ENCODE measurements around the gene CGA.
A peak's percentile ranks its signal among the peaks of the same experiment; 100 is the strongest.

The CGA gene

DNA sequence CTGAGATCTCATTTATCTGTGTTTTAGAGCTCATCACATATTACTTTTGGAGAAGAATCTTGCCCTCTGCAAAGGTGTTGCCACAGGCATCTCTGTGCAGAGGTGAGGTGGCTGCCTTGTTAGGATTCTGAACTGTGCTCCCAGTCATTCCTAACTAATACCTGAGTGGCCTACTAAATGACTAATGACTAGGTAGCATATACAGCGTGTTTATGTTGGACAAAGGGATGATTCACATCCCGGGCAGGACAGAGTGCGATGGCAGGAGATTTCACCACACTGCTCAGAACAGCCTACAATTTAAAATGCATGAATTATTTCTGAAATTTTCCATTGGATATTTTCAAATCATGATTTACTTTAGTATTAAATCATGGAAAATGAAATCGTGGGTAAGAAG, 23.1 kb upstream of the CGA start:
- no peak for DNase-seq (ENCODE audit: low read depth)
- TF ChIP-seq, protein P1, sequence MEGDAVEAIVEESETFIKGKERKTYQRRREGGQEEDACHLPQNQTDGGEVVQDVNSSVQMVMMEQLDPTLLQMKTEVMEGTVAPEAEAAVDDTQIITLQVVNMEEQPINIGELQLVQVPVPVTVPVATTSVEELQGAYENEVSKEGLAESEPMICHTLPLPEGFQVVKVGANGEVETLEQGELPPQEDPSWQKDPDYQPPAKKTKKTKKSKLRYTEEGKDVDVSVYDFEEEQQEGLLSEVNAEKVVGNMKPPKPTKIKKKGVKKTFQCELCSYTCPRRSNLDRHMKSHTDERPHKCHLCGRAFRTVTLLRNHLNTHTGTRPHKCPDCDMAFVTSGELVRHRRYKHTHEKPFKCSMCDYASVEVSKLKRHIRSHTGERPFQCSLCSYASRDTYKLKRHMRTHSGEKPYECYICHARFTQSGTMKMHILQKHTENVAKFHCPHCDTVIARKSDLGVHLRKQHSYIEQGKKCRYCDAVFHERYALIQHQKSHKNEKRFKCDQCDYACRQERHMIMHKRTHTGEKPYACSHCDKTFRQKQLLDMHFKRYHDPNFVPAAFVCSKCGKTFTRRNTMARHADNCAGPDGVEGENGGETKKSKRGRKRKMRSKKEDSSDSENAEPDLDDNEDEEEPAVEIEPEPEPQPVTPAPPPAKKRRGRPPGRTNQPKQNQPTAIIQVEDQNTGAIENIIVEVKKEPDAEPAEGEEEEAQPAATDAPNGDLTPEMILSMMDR (conservative IDR thresholded peaks at IDR 0.05; ENCODE audit: low read length) = no peak
- H3K4me3 ChIP-seq (ENCODE audit: low read length) = no peak overlapping the region

DNA sequence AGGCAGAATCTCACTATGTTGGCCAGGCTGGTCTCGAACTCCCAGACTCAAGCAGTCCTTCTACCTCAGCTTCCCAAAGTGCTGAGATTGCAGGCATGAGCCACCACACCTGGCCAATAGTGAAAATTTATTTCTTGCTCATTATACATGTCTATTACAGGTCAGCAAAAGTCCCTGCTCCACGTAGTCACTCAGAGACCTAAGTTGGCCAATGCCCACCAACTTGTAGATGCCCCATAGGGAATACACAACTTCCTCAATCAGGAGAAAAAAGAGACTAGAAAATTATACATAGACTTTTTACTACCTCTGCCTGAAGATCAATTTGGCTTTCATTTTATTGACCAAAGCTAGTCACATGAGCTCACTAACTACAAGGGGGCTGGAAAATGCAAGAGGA, 22.0 kb upstream of the CGA start:
- TF ChIP-seq, protein P1 (conservative IDR thresholded peaks at IDR 0.05; ENCODE audit: low read length) = no peak
- no peak overlapping the region for H3K4me3 ChIP-seq (ENCODE audit: low read length)
- DNase-seq (ENCODE audit: low read depth) = no peak

DNA sequence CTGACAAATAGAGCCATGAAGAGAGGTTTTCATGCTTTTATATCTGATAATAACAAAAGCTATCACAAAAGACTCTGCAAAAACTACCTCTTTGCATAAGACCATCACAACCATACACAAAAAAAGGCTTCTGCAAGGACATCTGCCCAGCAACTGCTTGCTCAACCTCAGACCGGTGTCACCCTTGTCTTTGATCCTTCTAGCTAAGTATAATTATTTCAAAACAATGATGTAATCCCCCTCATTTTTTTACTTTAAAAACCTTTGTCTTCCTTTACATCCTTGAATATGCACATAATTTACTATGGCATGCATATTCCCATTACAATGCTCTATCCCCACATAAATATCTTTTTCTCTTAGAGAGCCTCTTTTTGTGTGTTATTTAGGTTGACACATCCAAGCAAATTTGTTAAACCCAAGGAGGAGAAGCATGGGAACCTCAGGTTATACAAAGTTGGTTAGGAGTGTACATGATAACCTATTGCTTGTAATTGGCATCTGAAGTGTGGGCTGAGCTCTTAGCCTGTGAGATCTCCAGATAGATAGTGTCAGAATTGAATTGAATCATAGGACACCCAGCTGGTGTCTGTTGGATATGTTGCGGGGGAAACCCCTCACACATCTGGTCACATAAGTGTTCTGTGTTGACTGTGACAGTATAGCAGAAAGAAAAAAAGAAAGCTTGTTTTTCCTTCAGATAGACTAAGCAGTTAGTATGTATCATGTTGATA, 20.7 kb upstream of the CGA start:
- no peak overlapping the region for H3K4me3 ChIP-seq (ENCODE audit: low read length)
- TF ChIP-seq, protein P1 (conservative IDR thresholded peaks at IDR 0.05; ENCODE audit: low read length) = no peak
- DNase-seq (ENCODE audit: low read depth) = no peak

DNA sequence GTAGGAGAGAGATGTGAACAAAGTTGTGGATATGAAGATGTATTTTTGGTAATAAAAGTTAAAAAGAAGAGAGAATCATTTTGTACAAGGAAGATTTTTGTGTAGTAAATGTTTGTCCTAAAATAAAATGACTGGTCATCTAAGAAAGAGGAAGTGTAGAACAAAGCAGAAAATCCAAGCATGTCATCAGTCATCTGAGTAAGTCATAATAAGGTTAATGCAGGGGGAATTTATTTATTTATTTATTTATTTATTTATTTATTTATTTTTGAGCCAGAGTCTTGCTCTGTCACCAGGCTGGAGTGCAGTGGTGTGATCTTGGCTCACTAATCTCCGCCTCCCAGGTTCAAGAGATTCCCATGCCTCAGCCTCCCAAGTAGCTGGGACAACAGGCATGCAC, 15.7 kb upstream of the CGA start:
- TF ChIP-seq, protein P1 (conservative IDR thresholded peaks at IDR 0.05; ENCODE audit: low read length) = no peak

DNA sequence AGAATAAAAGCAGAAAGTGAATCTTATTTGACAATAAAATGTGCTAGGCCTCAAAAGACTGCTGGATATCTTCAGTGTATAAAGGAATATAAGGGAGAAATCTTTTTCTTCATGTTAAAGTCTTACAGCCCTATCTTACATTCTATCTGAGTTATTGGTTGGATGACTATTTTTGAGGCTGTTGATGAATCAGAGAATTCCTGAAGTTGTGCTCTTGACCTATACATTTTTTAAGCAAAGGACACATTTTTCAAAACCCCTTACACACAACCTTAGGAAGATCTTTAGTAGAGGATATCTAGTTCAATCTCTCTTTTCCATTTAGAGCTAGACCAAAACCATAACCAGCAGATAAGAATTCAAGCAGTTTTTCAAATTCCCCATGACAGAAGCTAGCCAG, 10.9 kb upstream of the CGA start:
- TF ChIP-seq, protein P1 (conservative IDR thresholded peaks at IDR 0.05; ENCODE audit: low read length) = no peak
- no peak overlapping the region for H3K4me3 ChIP-seq (ENCODE audit: low read length)
- DNase-seq (ENCODE audit: low read depth) = peak; percentile 9

More for the DNA sequence above, 15.7 kb upstream of the CGA start:
- no peak overlapping the region for H3K4me3 ChIP-seq (ENCODE audit: low read length)
- DNase-seq (ENCODE audit: low read depth) = no peak

DNA sequence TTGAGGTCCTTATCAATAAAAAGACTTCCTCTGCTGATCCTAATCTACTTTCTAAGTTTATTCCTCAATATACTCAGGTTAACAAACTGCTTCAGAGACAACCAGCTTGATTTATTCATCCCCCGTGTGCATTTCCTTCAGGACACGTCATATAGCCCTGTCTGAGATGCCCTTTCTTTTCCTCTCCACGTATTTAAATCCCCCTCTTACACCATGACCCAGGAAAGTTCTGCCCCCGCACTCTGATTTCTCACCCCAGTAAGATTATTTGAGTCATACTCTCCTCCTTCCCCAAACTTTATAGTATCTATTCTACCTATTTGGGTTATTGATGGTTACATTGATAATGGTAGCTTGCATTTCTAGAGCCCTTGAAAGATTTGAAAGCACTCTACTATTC, 9.8 kb upstream of the CGA start:
- H3K4me3 ChIP-seq (ENCODE audit: low read length) = no peak overlapping the region
- DNase-seq (ENCODE audit: low read depth) = no peak
- TF ChIP-seq, protein P1 (conservative IDR thresholded peaks at IDR 0.05; ENCODE audit: low read length) = no peak

DNA sequence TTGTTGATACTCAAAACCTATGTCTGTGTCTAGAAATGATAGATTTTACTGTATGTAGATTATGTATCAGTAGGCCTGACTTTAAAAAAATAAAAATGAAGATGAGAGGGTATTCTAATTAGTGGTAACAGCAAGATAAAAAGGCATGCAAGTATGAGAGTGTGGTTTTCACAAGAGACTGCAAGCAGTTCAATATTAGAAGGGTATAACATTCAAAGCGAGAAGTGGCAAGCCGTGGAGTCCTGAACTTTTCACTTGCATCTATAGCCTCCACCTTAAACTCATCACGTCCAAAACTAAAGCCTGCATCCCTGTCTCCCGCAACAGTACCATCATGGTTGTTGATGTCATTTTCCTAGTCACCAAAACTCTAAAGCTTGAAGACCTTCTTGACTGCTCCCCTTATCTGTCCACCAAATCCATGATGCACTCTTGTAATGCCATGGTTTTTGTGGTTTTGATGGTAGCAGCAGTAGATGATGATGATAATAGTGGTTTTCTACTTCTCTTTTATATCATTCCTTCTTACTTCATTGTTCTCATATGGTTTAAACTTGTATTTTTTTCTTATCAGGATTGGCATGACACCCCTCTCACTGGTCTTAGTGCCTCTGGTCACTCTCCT, 9.2 kb upstream of the CGA start:
- no peak overlapping the region for H3K4me3 ChIP-seq (ENCODE audit: low read length)
- DNase-seq (ENCODE audit: low read depth) = no peak
- TF ChIP-seq, protein P1 (conservative IDR thresholded peaks at IDR 0.05; ENCODE audit: low read length) = no peak
